Thoracic aorta (tissue), 2 donors: Measurements from ENCODE around the gene DNAH10. TPM values are rescaled to one million over a fixed set of nuclear protein-coding genes. Genes with fewer than 3 reads are reported as not detected.

Experiments used
- ATAC-seq: fragments of 150-250 bp; one replicate; pipeline ENCODE4 v1.8.0; 2017; ENCODE audit warnings: low read depth; ENCODE audit not compliant: insufficient number of reproducible peaks, low FRiP score
- DNase-seq: peaks from one replicate; pipeline ENCODE4 v3.0.0-alpha.2; 2020; ENCODE audit warnings: low spot score
- H3K27ac ChIP-seq, 2 donors: fragments of 200-600 bp; sonication (generic); 1 replicate in 1 of 2; 2 replicates in 1 of 2; pipeline ENCODE4 v1.5.1; 2016; ENCODE audit warnings: mild to moderate bottlenecking in 2 of 2, moderate library complexity in 2 of 2
- H3K27me3 ChIP-seq: fragments of 200-600 bp; sonication (generic); replicated peaks from 2 replicates; pipeline ENCODE4 v1.6.0; 2016; ENCODE audit warnings: mild to moderate bottlenecking; ENCODE audit not compliant: insufficient read depth
- H3K36me3 ChIP-seq: fragments of 200-600 bp; sonication (generic); one replicate; pipeline ENCODE4 v1.5.1; 2016
- H3K4me1 ChIP-seq, 2 donors: fragments of 200-600 bp; sonication (generic); 1 replicate in 1 of 2; 2 replicates in 1 of 2; pipeline versions ENCODE4 v1.5.1 to v1.6.0; 2016; ENCODE audit warnings: low read depth in 2 of 2, mild to moderate bottlenecking in 1 of 2; ENCODE audit not compliant: control insufficient read depth in 1 of 2
- H3K4me3 ChIP-seq: fragments of 200-600 bp; sonication (generic); 2 replicates; pipeline ENCODE4 v1.5.1; 2016; ENCODE audit warnings: mild to moderate bottlenecking
- H3K9me3 ChIP-seq: fragments of 200-600 bp; sonication (generic); 2 replicates; pipeline ENCODE4 v1.5.1; 2016
- total RNA-seq, 2 donors: library from RNA; depleted of rRNA; stranded (reverse); fragments of >200 nt; gene quantifications; one replicate each; pipeline versions ENCODE4 v1.1.0 to v1.2.3, GENCODE V29; 2016
- TF ChIP-seq, protein P1 (sequence below): fragments of 200-600 bp; sonication (generic); IDR thresholded peaks from one replicate; pipeline ENCODE4 v1.5.1; 2019; ENCODE audit warnings: antibody characterized with exemption

Gene DNAH10
- total RNA-seq, 2 donors from 2014 or later, result under 0.01 to 0.14 TPM

- H3K4me1 ChIP-seq, result peaks cover 26 to 37% of the 10 kb centered on the region in 2 donors
- ATAC-seq (no peak), DNase-seq (no peak)
- peak overlapping the region; percentile 98 for H3K4me3 ChIP-seq
- peaks cover 2% of the 10 kb centered on the region for H3K36me3 ChIP-seq
- no peaks in the 10 kb centered on the region for H3K27me3 ChIP-seq
- H3K9me3 ChIP-seq, result no peaks in the 10 kb centered on the region
- peak overlapping the region; percentile 93 to 97 for H3K27ac ChIP-seq
- TF ChIP-seq, protein P1, sequence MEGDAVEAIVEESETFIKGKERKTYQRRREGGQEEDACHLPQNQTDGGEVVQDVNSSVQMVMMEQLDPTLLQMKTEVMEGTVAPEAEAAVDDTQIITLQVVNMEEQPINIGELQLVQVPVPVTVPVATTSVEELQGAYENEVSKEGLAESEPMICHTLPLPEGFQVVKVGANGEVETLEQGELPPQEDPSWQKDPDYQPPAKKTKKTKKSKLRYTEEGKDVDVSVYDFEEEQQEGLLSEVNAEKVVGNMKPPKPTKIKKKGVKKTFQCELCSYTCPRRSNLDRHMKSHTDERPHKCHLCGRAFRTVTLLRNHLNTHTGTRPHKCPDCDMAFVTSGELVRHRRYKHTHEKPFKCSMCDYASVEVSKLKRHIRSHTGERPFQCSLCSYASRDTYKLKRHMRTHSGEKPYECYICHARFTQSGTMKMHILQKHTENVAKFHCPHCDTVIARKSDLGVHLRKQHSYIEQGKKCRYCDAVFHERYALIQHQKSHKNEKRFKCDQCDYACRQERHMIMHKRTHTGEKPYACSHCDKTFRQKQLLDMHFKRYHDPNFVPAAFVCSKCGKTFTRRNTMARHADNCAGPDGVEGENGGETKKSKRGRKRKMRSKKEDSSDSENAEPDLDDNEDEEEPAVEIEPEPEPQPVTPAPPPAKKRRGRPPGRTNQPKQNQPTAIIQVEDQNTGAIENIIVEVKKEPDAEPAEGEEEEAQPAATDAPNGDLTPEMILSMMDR, result no peak
These were observed 209.3 kb downstream of the DNAH10 start for GRCh38 chr12:123971449-123971769.

- TF ChIP-seq, protein P1, result no peak
- peak overlapping the region; percentile 98 for H3K4me3 ChIP-seq
- H3K4me1 ChIP-seq, result peaks cover 26 to 37% of the 10 kb centered on the region in 2 donors
- no peaks in the 10 kb centered on the region for H3K9me3 ChIP-seq
- DNase-seq (no peak), ATAC-seq (peak; percentile 19)
- peak overlapping the region; percentile 93 to 97 for H3K27ac ChIP-seq
- peaks cover 4% of the 10 kb centered on the region for H3K36me3 ChIP-seq
- no peaks in the 10 kb centered on the region for H3K27me3 ChIP-seq
These were observed 209.8 kb downstream of the DNAH10 start for GRCh38 chr12:123971770-123972456.

DNA sequence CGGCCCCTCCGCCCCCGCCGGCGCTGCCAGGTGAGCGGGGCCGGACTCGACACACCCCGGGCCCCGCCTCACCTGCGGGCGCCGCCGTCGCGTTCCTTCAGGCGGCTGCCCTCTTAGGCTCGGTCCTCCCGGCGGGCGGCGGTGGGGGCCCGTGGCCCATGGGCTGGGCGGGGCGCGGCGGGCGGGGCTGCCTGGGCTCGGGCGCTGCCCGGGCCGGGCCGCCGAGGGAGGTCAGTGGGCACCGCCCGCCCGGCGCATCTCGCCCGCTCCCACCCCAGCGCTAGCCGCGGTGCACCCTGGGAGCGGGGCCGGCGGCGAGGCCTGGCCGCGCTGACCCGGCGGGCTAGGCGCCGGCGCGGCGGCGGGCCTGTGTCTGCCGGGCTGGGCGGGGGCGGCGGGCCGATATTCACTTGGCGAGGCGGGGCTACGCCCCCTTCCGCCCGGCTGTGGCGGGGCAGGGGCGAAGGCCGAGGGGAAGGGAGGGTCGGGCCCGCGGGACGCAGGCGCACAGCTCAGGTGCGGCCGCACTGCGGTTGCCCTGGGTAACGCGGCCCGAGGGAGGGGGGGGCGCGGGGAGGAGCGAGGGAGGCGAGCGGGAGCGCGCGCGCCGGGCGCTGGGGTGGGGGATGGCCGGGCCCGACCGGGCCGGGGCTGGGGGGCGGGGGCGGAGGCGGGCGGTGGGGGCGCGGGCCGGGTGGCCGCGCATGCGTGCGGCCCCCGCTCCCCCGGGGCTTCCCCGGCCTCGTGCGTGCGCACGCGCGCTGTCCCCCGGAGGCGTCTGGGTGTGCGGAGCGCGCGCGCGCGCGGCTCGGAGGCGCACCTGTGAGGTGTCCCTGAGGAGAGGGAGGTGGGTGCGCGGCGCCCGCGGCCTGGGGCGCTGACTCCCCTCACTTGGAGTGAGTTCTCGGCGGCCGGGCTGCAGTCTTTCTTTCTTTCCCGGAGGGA, 210.6 kb downstream of the DNAH10 start, which contains the start of the genes CCDC92 and ZNF664:
CCDC92 (minus strand) TSS at position 375 of the 945 bp plus-strand sequence. CDS start 28,526 bp downstream, outside the sequence.
ZNF664 (plus strand) TSS at position 759 of the 945 bp plus-strand sequence. CDS start 38,930 bp downstream, outside the sequence.
- Histone ChIP-seq H3K4me3 (peak within 1 kb of the TSS; percentile 98), H3K36me3 (peaks cover 4% of the 10 kb centered on the region), H3K27ac (peak within 1 kb of the TSS; percentile 93 to 97), H3K9me3 (no peaks in the 10 kb centered on the region), H3K4me1 (peaks cover 26 to 37% of the 10 kb centered on the region in 2 donors), H3K27me3 (no peaks in the 10 kb centered on the region)
- TF ChIP-seq, protein P1, result no peak
- peak; percentile 73 for ATAC-seq
- peak; percentile 62 for DNase-seq

DNA sequence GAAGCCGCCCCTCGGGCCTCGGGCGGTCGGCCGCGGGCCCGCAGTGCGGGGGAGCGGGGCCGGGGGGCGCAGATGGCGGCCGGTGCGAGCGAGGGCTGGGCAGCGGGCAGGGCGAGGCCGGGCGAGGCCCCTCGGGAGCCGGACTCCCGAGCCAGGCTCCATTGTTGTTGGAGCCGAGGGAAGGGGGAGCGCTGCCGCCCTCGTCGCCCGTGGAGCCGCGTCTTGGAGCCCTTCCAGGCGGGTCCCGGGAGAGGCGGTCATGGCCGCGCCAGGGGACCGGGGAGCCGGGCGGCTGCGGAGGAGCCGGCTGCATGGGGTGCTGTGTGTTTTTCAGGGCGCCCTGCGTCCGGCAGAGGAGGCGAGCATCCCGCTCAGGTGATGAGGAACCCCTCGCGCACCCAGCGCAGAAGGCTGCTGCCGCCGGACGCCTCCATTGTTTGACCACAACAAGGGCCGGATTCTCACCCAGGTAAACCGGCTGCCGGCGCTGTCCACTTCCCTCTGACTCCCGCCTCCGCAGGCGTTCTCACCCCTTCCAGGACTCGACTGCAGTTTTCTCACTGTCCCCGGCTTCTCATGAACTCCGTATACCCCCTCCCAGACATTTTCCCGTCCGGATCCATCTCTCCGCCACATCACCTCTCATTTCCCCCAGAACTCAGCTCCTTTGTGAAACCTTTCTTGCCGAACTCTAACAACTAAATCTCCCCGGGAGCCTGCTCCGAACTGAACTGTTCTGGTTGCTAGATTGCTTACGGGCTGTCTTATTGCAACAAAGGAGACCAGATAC, 211.6 kb downstream of the DNAH10 start:
- ATAC-seq (no peak), DNase-seq (no peak)
- H3K27me3 ChIP-seq, result no peaks in the 10 kb centered on the region
- peak overlapping the region; percentile 52 to 66 for H3K27ac ChIP-seq
- TF ChIP-seq, protein P1, result no peak
- no peaks in the 10 kb centered on the region for H3K9me3 ChIP-seq
- peaks cover 24 to 33% of the 10 kb centered on the region in 2 donors for H3K4me1 ChIP-seq
- peaks cover 4% of the 10 kb centered on the region for H3K36me3 ChIP-seq
- peak overlapping the region; percentile 98 for H3K4me3 ChIP-seq
